ENCODE data around the gene DNAJB9.

DNA sequence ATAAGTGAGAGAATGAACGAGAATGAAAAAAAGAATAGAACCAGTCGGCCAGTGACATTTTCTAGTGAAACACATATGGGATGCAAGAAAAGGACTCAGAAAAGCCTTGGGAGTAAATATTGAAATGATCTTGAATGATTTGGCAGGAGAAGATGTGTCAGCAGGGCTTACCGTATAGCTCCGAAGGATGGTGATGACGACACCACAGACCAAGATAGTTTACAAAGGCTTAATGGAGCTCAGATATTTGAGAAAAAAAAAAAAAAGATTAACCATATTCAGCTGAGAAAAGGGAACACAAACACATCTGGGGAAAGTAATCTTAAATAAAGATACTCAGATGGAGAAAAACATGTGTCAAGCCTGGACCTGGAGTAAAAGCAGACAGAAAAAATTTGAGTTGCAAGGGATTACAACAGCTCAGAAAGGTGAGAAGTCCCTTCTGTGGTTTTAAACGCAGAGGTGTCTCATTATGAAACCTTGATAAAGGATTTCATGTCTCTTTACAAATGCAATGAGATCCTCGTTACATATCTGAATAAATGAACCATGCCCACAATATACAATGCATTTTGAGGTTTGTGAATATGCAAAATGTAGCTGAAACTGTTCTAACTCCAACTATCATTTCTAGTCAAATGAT is 36.0 kb downstream of the DNAJB9 start:
- TF ChIP-seq CTCF (tag by site-specific recombination; IDR thresholded peaks at IDR 0.05) (no peak), ZNF214 (tag by site-specific recombination; IDR thresholded peaks at IDR 0.05; ENCODE audit: borderline replicate concordance) (no peak), ZNF19 (tag by site-specific recombination; IDR thresholded peaks at IDR 0.05; ENCODE audit: low read depth) (no peak), SP2 (tag by site-specific recombination; IDR thresholded peaks at IDR 0.05) (no peak), ZNF140 (tag by site-specific recombination; IDR thresholded peaks at IDR 0.05) (no peak)
- TF ChIP-seq, protein P1, sequence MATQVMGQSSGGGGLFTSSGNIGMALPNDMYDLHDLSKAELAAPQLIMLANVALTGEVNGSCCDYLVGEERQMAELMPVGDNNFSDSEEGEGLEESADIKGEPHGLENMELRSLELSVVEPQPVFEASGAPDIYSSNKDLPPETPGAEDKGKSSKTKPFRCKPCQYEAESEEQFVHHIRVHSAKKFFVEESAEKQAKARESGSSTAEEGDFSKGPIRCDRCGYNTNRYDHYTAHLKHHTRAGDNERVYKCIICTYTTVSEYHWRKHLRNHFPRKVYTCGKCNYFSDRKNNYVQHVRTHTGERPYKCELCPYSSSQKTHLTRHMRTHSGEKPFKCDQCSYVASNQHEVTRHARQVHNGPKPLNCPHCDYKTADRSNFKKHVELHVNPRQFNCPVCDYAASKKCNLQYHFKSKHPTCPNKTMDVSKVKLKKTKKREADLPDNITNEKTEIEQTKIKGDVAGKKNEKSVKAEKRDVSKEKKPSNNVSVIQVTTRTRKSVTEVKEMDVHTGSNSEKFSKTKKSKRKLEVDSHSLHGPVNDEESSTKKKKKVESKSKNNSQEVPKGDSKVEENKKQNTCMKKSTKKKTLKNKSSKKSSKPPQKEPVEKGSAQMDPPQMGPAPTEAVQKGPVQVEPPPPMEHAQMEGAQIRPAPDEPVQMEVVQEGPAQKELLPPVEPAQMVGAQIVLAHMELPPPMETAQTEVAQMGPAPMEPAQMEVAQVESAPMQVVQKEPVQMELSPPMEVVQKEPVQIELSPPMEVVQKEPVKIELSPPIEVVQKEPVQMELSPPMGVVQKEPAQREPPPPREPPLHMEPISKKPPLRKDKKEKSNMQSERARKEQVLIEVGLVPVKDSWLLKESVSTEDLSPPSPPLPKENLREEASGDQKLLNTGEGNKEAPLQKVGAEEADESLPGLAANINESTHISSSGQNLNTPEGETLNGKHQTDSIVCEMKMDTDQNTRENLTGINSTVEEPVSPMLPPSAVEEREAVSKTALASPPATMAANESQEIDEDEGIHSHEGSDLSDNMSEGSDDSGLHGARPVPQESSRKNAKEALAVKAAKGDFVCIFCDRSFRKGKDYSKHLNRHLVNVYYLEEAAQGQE (tag by site-specific recombination; IDR thresholded peaks at IDR 0.05): no peak
